Left lung (tissue), 10 donors: ENCODE results near the gene NRGN. TPM values are rescaled to one million over a fixed set of nuclear protein-coding genes. Genes with fewer than 3 reads are reported as not detected.
A peak's percentile ranks its signal among the peaks of the same experiment; 100 is the strongest.

Source experiments
- ATAC-seq: fragments of 200-7000 bp; cut with Tn5 transposase; one replicate; pipeline ENCODE4 v1.9.1; 2020; ENCODE audit warnings: moderate library complexity
- DNase-seq, 4 donors: peaks; one replicate each; pipeline ENCODE4 v3.0.0-alpha.2; 2013 to 2020
- H3K27ac ChIP-seq, 2 donors: fragments of 200-600 bp; sonication (generic) in 1 of 2; one replicate each; pipeline versions ENCODE4 v1.5.0 to v1.8.0; 2020 to 2021
- H3K27me3 ChIP-seq, 2 donors: fragments of 200-600 bp; sonication (generic) in 1 of 2; one replicate each; pipeline versions ENCODE4 v1.5.0 to v1.8.0; 2020 to 2021
- H3K36me3 ChIP-seq, 2 donors: fragments of 200-600 bp; sonication (generic) in 1 of 2; one replicate each; pipeline versions ENCODE4 v1.5.0 to v1.8.0; 2020 to 2021
- H3K4me1 ChIP-seq, 2 donors: fragments of 200-600 bp; one replicate each; pipeline ENCODE4 v1.8.0; 2021
- H3K4me3 ChIP-seq, 2 donors: fragments of 200-600 bp; sonication (generic) in 1 of 2; one replicate each; pipeline versions ENCODE4 v1.5.0 to v1.8.0; 2020 to 2021; ENCODE audit warnings: mild to moderate bottlenecking in 1 of 2
- H3K9me3 ChIP-seq, 2 donors: fragments of 200-600 bp; sonication (generic) in 1 of 2; one replicate each; pipeline versions ENCODE4 v1.5.0 to v1.8.0; 2020 to 2021
- intact Hi-C, 2 donors: fragments of 100-400 bp; cut with DNase I; formaldehyde crosslinking; loops; one replicate each; pipeline versions ENCODE4 v1.11.2 to v1.14.2; 2022
- polyA plus RNA-seq, 6 donors: library from polyadenylated mRNA; unstranded; fragments of 120-200 nt; gene quantifications; one replicate each; pipeline ENCODE4 v1.2.1, GENCODE V29; 2013; ENCODE audit not compliant: insufficient read length in 6 of 6
- total RNA-seq, 2 donors: library from RNA; stranded (reverse); fragmentation: NEBNext Ultra II Directional; extraction: Animal tissue kit (Norgen Biotek cat#: 25700); gene quantifications; one replicate each; pipeline ENCODE4 v1.2.1, GENCODE V29; 2021
- TF ChIP-seq, protein P1 (sequence below), 2 donors: fragments of 200-600 bp; sonication (generic) in 1 of 2; IDR thresholded peaks; one replicate each; pipeline versions ENCODE4 v1.5.0 to v1.8.0; 2021; ENCODE audit warnings: antibody characterized with exemption in 2 of 2
- donor health status: DM: no; HTN: yes; CAD: no.
- donor health status: DM: no; HTN: no; CAD: no.

NRGN gene
- total and polyA plus RNA-seq, 8 donors: 16.5 to 62.1 (median 23.2) TPM

DNA sequence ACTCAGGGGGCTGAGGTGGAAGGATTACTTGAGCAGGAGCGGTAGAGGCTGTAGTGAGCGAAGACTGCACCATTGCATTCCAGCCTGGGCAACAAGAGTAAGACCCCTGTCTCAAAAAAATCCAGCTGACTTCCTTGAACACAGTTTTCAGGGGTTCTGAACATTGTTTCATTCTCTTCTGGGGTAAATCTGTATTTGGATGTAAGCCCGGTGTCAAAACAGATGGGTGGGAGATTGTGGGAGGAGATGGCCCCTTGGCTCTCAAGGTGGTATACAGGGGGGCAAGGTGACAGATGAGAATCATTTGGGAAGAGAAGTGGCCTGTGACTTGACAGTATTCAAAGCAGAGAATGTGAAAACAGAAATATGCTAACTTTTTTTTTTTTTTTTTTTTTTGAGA, 17.6 kb downstream of the NRGN start:
- Histone ChIP-seq H3K27me3 (peaks cover 25 to 63% of the 10 kb centered on the region in 2 donors), H3K4me1 (peaks cover 11 to 67% of the 10 kb centered on the region in 2 donors), H3K4me3 (no peak overlapping the region), H3K27ac (no peak overlapping the region), H3K36me3 (peaks cover 0 to 11% of the 10 kb centered on the region in 2 donors), H3K9me3 (no peaks in the 10 kb centered on the region)
- DNase-seq: no peak
- intact Hi-C loops: loop anchor here in 1 of 2 donors (10.0 kb wide), 1 partner anchor 83 kb away; the partner anchor contains the start of genes SIAE and SPA17
- no peak for ATAC-seq
- TF ChIP-seq, protein P1, sequence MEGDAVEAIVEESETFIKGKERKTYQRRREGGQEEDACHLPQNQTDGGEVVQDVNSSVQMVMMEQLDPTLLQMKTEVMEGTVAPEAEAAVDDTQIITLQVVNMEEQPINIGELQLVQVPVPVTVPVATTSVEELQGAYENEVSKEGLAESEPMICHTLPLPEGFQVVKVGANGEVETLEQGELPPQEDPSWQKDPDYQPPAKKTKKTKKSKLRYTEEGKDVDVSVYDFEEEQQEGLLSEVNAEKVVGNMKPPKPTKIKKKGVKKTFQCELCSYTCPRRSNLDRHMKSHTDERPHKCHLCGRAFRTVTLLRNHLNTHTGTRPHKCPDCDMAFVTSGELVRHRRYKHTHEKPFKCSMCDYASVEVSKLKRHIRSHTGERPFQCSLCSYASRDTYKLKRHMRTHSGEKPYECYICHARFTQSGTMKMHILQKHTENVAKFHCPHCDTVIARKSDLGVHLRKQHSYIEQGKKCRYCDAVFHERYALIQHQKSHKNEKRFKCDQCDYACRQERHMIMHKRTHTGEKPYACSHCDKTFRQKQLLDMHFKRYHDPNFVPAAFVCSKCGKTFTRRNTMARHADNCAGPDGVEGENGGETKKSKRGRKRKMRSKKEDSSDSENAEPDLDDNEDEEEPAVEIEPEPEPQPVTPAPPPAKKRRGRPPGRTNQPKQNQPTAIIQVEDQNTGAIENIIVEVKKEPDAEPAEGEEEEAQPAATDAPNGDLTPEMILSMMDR (IDR thresholded peaks at IDR 0.05): no peak

DNA sequence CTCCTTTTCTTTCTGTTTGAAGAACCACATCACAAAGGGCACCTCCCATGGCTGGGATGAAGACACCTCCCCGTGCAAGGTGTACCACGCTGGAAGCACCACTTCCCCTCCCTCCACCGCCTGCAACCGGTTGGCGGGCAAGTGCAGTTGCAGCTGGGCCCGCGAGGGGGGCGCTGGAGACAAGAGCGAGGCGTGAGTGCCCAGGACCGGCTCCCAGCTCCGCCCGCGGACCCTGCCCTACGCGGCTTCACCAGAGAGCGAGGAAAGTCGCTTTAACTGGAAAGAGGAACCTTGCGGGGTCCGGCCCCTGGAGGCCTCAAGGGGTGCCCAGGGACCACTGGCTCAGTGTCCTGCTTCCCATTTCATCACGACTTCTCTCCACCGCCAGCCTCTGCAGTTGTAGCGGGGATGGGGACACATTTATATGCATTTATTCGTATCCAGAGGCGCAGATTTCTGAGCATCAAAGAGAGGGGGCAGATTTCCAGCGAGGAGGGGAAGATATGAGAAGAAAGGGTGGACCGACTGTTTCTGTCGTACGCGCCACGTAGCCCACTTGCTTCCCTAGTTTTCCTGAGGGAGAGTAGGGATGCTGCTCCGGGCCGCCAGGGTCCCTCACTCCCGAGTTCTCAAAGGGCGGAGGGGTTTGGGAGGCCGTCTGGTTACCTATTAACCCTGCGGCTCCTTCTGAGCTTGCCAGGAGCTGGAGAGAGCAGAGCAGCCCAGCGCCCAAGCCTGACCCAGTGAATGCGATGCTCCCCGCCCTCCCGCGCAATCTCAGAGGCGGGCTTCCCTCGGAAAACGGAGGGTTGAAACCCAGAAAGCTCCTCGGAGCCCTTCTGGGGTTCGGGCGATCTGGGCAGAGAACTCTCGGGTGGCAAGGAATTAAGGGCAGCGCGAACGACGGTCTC, 18.9 kb downstream of the NRGN start:
- Histone ChIP-seq H3K4me3 (peak overlapping the region; percentile 64 to 66), H3K36me3 (peaks cover 0 to 11% of the 10 kb centered on the region in 2 donors), H3K27ac (peak overlapping the region; percentile 86 to 89), H3K9me3 (no peaks in the 10 kb centered on the region), H3K27me3 (peaks cover 33 to 70% of the 10 kb centered on the region in 2 donors), H3K4me1 (peaks cover 4 to 66% of the 10 kb centered on the region in 2 donors)
- intact Hi-C loops: loop anchor here in 1 of 2 donors (10.0 kb wide), 1 partner anchor 84 kb away; the partner anchor contains the start of genes SIAE and SPA17
- TF ChIP-seq, protein P1 (IDR thresholded peaks at IDR 0.05): peak; percentile 60 to 77
- peak; percentile 72 for ATAC-seq
- peak in 3 of 4 donors; percentile 81 to 93 (median 87) for DNase-seq

- intact Hi-C loops: loop anchor here (5.0 to 10.0 kb wide), 2 partner anchors 85 to 87 kb away; partner anchors contain the start of genes SIAE (in 2 of the 2) and SPA17 (in 2 of the 2)
- H3K36me3 ChIP-seq: peaks cover 0 to 5% of the 10 kb centered on the region in 2 donors
- peaks cover 9 to 66% of the 10 kb centered on the region in 2 donors for H3K4me1 ChIP-seq
- H3K27me3 ChIP-seq: peaks cover 33 to 70% of the 10 kb centered on the region in 2 donors
- H3K4me3 ChIP-seq: peak overlapping the region; percentile 64 to 66
- H3K9me3 ChIP-seq: no peaks in the 10 kb centered on the region
- DNase-seq: peak in 1 of 4 donors; percentile 76
- TF ChIP-seq, protein P1 (IDR thresholded peaks at IDR 0.05): no peak
- ATAC-seq: peak; percentile 2
- peak overlapping the region; percentile 86 to 89 for H3K27ac ChIP-seq
Measured at GRCh38 chr11:124759266-124760204, 19.8 kb downstream of the NRGN start.

GRCh38 chr11:124760205-124760652, 20.5 kb downstream of the NRGN start:
- Histone ChIP-seq H3K4me1 (peaks cover 9 to 66% of the 10 kb centered on the region in 2 donors), H3K4me3 (peak overlapping the region; percentile 64 to 66), H3K9me3 (no peaks in the 10 kb centered on the region), H3K27ac (peak overlapping the region; percentile 86 to 89), H3K27me3 (peaks cover 33 to 70% of the 10 kb centered on the region in 2 donors), H3K36me3 (no peaks in the 10 kb centered on the region)
- TF ChIP-seq, protein P1 (IDR thresholded peaks at IDR 0.05): no peak
- ATAC-seq (peak; percentile 2), DNase-seq (peak in 1 of 4 donors; percentile 82)
- intact Hi-C loops: loop anchor here in 1 of 2 donors (5.0 kb wide), 1 partner anchor 88 kb away; the partner anchor contains the start of genes SIAE and SPA17
